HG02938 (cell line): Measurements from ENCODE around the gene PGS1.

Source experiments
- ATAC-seq: cut with Tn5 transposase; IDR thresholded peaks from one replicate; pipeline ENCODE4 v1.9.1; 2021; ENCODE audit warnings: mild to moderate bottlenecking, moderate library complexity; ENCODE audit not compliant: unreplicated experiment

Gene PGS1

GRCh38 chr17:78466786-78467715 is 88.6 kb downstream of the PGS1 start:
- no peak for ATAC-seq

- no peak for ATAC-seq
These were observed 89.9 kb downstream of the PGS1 start for GRCh38 chr17:78468366-78468765.

GRCh38 chr17:78469443-78469842 is 91.0 kb downstream of the PGS1 start:
- no peak for ATAC-seq

GRCh38 chr17:78471635-78472034 is 93.2 kb downstream of the PGS1 start:
- no peak for ATAC-seq

GRCh38 chr17:78472035-78472905 is 93.8 kb downstream of the PGS1 start:
- no peak for ATAC-seq

DNA sequence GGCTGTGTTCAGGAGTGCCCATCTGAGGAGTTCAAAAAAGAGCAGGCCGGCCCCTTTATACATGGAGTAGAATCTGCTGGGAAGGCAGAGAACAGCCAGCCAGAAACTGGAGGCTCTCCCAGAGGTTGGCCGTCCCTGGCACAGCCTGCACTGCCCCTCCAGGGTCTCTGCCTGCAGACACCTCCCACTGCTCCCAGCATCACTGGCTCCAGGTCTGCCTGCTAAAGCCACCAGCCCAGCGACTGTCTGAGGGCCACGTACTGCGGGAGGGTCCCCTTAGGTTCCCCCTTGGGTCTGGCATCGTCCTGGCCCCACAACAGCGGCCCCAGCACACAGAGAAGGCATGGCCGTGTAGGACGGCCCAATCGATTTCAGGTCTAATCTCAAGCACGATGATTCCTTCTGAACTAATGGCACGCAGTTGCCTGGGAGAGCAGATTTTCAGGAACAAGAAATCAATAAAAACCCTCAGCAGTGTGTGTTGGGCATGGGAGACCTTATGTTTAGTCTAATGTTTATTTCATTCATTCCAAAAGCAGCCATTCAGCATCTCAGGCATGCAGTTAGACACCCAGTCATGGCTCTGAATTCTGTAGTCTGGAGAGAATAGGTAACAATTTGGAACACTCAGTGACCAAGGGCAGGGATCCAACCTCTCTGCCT is 95.6 kb downstream of the PGS1 start:
- no peak for ATAC-seq
